HG02588 (cell line): Measurements from ENCODE around the gene PRKN.

ENCODE experiments used
- ATAC-seq: cut with Tn5 transposase; IDR thresholded peaks from one replicate; pipeline ENCODE4 v1.9.1; 2021; ENCODE audit warnings: mild to moderate bottlenecking, moderate library complexity; ENCODE audit not compliant: unreplicated experiment

PRKN gene

GRCh38 chr6:161647234-161647633 is 1080.3 kb downstream of the PRKN start:
- ATAC-seq: no peak

GRCh38 chr6:161644521-161644920 is 1083.0 kb downstream of the PRKN start:
- ATAC-seq: no peak

DNA sequence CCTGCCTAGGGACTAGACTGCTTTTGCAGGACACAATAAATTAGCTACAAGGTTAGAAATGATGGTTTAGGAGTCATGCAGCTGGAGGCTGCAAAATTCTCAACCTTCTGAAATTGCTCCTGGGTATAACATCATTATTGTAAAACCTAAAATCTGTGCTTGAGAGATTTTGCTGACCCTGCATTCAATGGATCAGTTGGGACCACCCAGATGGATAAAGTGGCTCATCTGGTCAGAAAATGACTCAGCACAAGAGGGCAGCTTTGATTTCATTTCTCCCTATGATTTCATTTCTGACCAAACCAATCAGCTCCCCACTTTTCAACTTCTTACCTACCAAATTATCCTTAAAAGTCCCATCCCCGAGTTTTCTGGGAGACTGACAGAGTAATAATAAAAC is 1086.4 kb downstream of the PRKN start:
- ATAC-seq: no peak

DNA sequence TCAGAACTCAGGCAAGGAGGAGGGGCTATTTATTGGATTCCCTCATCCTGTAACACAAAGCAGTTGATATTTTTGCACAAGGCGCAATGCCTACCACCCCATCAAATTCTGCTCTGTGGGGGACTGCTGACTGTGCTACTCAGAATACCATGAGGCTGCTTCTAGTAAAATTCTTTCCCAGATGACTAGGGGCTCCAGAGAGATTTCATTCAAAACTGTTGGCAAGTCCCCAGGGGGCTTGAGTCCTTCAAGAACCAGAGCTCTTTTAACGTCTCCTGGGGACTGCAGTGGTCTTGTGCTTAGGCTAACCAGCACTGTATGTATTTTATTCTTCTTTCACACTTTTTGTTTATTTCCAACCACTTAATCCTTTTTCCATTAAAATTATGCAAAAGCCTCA is 1087.8 kb downstream of the PRKN start:
- ATAC-seq: no peak

DNA sequence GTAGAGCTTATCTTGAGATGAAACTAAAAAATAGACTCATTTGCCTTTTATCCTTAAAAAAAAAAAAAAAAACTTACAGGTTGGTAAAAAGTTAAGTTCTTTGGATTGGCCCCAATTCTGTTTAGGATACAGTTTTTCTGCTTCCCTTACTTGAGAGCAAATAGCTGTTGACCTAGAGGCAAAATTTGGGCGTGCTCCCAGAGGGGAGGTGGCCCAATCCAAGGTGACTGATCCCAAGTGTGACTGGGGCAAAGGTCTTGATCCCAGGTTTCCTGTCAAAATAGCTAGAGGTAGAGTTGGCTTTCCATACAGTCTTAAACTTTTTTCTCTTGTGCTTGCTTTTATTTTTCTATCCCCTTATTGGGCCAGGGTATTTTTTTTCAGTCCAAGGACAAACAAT is 1089.9 kb downstream of the PRKN start:
- no peak for ATAC-seq

GRCh38 chr6:161636882-161637430 is 1090.6 kb downstream of the PRKN start:
- ATAC-seq: no peak

- ATAC-seq: no peak
These were observed 1091.6 kb downstream of the PRKN start for GRCh38 chr6:161635975-161636374.

DNA sequence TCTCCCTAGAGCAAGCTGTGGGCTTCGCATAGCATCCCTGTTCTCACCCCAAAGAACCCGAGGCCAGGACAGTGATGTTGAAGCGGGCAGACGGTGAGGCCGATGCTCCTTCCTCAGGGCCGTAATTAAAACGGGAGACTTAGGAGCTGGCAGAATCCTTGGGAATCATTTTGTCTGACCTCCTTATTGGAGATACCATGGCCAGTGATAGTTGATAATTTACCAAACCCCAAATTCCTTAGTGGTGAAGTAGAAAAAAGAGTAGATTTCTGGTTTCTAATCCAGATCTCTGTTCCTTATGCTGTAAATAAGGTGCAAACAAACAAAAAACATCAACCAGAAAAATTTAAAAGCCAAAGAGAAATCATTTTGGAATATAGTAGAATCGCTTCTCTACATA is 1092.7 kb downstream of the PRKN start:
- ATAC-seq: no peak

GRCh38 chr6:161631676-161632194 is 1095.8 kb downstream of the PRKN start:
- no peak for ATAC-seq

- no peak for ATAC-seq
These were observed 1096.9 kb downstream of the PRKN start for GRCh38 chr6:161630674-161631073.

- no peak for ATAC-seq
These were observed 1101.4 kb downstream of the PRKN start for GRCh38 chr6:161626132-161626676.

GRCh38 chr6:161624111-161624510 is 1103.5 kb downstream of the PRKN start:
- ATAC-seq: no peak

DNA sequence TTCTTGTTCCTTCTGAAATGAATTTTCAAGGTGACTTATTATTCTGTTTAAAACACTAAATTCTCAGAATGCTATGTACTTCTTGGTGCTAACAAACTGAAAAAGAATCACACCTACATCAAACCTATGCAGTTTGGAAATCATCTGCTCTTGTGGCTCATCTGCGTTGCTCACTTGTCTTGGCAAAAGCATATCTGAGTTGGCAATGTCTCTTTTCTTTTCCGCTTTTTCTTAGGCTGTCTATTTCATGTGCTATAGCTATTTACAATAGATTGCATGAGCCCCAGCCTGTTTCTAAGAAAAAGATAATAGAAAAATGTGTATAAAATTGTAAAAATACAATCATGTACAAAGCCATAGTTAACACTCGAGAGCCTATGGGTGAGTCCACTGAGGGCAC is 1104.8 kb downstream of the PRKN start:
- no peak for ATAC-seq

DNA sequence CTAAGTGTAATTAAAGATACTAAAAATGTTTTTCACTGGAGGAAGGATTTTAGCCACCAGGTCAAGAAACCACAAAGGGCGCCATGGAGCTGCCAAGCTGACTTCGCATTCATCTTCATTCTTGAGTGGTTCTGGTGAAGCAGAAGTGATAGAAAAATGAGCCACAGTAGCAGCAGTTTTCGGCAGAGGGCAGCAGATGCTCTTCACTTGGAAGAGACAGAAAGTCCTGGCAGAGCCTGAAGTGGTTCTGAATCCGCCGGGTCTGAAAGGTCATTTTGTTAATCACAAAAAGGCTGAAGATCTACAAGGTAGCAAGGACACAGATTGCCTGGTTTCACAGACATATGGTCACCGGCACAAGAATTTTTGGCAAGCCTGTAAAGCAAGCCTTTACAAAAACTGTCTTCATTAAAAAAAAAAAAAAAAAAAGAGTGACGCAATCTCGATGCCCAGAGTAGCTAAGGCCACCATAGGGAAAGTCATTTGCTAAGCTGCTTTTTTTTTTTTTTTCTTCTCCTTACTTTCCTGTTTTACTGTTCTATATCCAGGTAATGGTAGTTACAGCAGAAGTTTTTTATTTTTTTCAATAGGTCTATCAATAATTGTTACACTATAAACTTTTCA is 1108.6 kb downstream of the PRKN start:
- no peak for ATAC-seq

DNA sequence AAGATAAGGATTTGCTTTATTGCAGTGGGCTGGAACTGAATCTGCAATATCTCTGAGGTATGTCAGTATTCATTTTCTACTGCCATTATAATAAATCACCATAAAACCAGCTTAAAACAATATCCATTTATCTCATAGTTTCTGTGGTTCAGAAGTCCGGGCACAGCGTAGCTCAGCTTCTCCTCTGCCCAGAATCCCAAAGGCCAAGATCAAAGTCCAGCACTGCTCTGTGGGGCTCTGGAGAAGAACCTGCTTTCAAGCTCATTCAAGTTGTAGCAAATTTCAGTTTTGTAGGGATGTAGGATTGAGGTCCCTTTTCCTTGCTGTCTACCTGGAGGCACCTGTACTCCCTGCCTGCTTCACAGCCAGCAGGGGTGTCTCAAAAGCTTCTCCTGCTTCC is 1113.9 kb downstream of the PRKN start:
- no peak for ATAC-seq

DNA sequence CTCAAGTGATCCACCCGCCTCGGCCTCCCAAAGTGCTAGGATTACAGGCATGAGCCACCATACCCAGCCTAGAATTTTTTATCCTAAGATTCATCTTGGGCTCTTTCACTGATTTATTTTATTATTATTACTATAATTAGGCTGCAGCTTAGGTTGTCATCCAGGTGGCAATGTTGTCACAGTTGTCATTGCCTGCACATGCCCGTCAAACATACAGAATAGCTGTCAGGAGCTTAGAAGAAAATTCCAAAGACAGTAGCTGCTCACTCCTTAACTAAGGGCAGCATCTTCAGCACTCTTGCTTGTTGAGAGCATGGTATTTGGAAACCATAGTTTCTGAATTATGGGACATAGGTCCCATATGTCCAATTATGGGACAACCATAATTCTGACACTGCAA is 1118.8 kb downstream of the PRKN start:
- ATAC-seq: no peak

- no peak for ATAC-seq
These were observed 1119.8 kb downstream of the PRKN start for GRCh38 chr6:161607696-161608297.

- no peak for ATAC-seq
These were observed 1125.2 kb downstream of the PRKN start for GRCh38 chr6:161602359-161602758.

DNA sequence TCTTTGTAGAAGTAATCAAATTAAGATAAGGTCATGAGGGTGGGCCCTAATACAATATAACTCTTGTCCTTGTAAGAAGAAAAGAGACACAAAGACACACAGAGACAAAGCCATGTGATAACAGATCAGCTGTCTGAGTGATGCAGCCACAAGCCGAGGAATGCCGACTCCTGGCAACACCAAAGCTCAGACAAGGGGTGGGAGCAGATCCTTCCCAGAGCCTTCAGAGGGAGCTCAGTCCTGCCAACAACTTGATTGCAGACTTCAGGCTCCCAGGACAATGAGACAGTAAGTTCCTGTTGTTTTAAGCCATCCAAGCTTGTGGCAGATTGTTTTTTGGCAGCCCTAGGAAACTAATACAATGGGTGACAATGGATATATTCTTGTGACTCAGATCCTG is 1128.7 kb downstream of the PRKN start:
- no peak for ATAC-seq

DNA sequence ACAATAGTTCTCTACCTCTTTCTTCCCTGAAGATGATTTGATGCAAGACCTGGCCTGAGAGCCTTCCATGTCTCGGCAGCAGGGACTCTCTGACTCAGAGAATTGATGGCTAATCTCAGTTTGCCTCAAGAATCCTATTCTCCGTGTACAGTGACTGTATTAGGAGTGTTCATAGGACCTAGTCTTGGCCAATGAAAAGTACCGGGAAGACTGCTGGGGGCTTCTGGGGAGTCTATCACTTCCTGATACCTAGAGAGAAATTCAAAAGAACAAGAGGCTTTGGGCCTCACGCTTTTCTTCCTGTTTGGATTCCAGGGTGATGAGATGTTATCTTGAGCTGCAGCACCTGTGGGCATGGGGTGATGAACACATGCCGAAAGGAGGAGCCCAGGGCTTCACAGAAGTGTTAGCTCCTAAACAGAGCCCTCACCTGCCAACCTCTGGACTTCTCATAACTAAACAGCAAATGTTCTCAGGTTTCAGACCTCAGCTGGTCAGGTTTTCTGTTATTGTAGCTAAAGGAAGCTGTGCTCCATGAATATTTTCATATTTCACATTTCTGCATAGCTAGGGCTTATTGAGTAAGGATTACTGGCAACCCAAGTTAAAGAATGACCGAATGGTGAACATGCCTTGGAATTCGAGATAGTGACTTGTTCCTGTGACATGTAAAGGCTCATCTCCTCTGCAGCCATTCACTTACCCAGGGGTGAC is 1130.6 kb downstream of the PRKN start:
- no peak for ATAC-seq

GRCh38 chr6:161594412-161594811 is 1133.2 kb downstream of the PRKN start:
- ATAC-seq: no peak
